ENCODE measurements around the gene IFNAR2. TPM values are rescaled to one million over a fixed set of nuclear protein-coding genes. Genes with fewer than 3 reads are reported as not detected.

Gene IFNAR2
- total RNA-seq, result 1.4 and 7.6 TPM in 2 replicates

GRCh38 chr21:33229784-33230544 is at the start of gene IFNAR2:
Gene IFNAR2 (plus strand): TSS chr21:33229938. CDS start chr21:33241923, 11,985 bp downstream.

GRCh38 chr21:33266050-33266788 is 36.5 kb downstream of the IFNAR2 start, which contains the start of gene IL10RB:
Gene IL10RB (plus strand): TSS chr21:33266367. CDS start chr21:33266466, 99 bp downstream.

Other genes with a start within 250 kb of the IFNAR2 start
- gene OLIG2, start 204.0 kb upstream of the IFNAR2 start, total RNA-seq, result not detected in 2 replicates
- not detected in 2 replicates for gene OLIG1, start 159.8 kb upstream of the IFNAR2 start, total RNA-seq
- gene IL10RB, start 36.4 kb downstream of the IFNAR2 start, total RNA-seq, result 24.6 and 28.0 TPM in 2 replicates
- gene IFNAR1, start 95.0 kb downstream of the IFNAR2 start, total RNA-seq, result 16.4 and 26.6 TPM in 2 replicates
- 55.7 and 82.7 TPM in 2 replicates for gene IFNGR2, start 173.5 kb downstream of the IFNAR2 start, total RNA-seq

Data from nasal cavity respiratory epithelium epithelial cell of viscerocranial mucosa (primary cell).